Keratinocyte (primary cell): ENCODE results near the gene PAPOLA.

Experiments used
- CTCF ChIP-seq, 3 experiments: IDR thresholded peaks in 1 of 3; conservative IDR thresholded peaks in 1 of 3; optimal IDR thresholded peaks in 1 of 3; 2 replicates in 2 of 3; 3 replicates in 1 of 3; pipeline versions ENCODE3 to v1.5.1; 2011; ENCODE audit warnings: low read length in 3 of 3, mild to moderate bottlenecking in 3 of 3, moderate library complexity in 2 of 3, control low read depth in 1 of 3, inconsistent platforms in 1 of 3; ENCODE audit not compliant: insufficient read depth in 2 of 3; ENCODE audit errors: extremely low read depth in 1 of 3
- EZH2 ChIP-seq: IDR thresholded peaks from one replicate; pipeline ENCODE4 v1.6.1; 2012; ENCODE audit warnings: inconsistent platforms, mild to moderate bottlenecking, low read length, moderate library complexity

GRCh38 chr14:96481731-96482314 is 20.4 kb upstream of the PAPOLA start:
- no peak for TF ChIP-seq CTCF (optimal IDR thresholded peaks at IDR 0.05 in 1 of 3, IDR thresholded peaks at IDR 0.05 in 1 of 3, conservative IDR thresholded peaks at IDR 0.05 in 1 of 3; ENCODE audit: extremely low read depth in 1 of 3, insufficient read depth in 2 of 3, low read length in 3 of 3)
- no peak for TF ChIP-seq EZH2
